Adrenal gland (tissue), 5 donors: Measurements from ENCODE around the gene NLRP3.

Experiments
- POLR2A ChIP-seq, 2 donors: fragments of 450-650 bp; IDR thresholded peaks; one replicate each; pipeline ENCODE4 v1.6.1; 2017; ENCODE audit warnings: antibody characterized with exemption in 2 of 2, mild to moderate bottlenecking in 2 of 2, moderate library complexity in 1 of 2
- TF ChIP-seq, protein P1 (sequence below), 6 experiments: fragments of 450-650 bp in 4 of 6; fragments of 200-600 bp in 2 of 6; sonication (generic) in 1 of 6; IDR thresholded peaks; 1 replicate in 5 of 6; 2 replicates in 1 of 6; pipeline versions ENCODE4 v1.5.1 to v1.8.0; 2016 to 2021; ENCODE audit warnings: antibody characterized with exemption in 6 of 6, mild to moderate bottlenecking in 2 of 6, moderate library complexity in 1 of 6
- donor health status: DM: no; HTN: no; CAD: no.

DNA sequence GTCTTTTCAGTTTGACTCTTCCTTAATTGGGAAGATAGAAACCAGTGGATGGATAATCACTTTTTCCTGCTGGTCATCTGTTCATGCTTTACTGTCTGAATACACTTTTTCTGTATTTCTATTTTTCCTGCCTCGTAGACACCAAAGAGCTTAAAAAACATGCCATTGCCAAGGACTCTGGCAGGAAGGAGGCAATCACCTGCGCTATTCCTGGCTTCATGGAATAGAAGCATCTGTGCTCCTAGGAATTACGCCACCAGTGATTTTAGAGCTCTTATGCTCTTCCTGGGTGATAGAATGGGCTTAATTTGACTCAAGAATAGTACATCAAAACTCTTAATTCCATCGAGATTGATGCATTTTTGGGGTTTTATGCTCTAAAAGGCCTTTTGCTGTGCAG is 26.2 kb downstream of the NLRP3 start:
- no peak for TF ChIP-seq POLR2A (IDR thresholded peaks at IDR 0.05)
- TF ChIP-seq, protein P1, sequence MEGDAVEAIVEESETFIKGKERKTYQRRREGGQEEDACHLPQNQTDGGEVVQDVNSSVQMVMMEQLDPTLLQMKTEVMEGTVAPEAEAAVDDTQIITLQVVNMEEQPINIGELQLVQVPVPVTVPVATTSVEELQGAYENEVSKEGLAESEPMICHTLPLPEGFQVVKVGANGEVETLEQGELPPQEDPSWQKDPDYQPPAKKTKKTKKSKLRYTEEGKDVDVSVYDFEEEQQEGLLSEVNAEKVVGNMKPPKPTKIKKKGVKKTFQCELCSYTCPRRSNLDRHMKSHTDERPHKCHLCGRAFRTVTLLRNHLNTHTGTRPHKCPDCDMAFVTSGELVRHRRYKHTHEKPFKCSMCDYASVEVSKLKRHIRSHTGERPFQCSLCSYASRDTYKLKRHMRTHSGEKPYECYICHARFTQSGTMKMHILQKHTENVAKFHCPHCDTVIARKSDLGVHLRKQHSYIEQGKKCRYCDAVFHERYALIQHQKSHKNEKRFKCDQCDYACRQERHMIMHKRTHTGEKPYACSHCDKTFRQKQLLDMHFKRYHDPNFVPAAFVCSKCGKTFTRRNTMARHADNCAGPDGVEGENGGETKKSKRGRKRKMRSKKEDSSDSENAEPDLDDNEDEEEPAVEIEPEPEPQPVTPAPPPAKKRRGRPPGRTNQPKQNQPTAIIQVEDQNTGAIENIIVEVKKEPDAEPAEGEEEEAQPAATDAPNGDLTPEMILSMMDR (IDR thresholded peaks at IDR 0.05) = no peak
